ENCODE results near the gene TNRC6A.
"Not testable (repeated sequence)": the region's sequence is repeated elsewhere in the genome, so short reads cannot be mapped to it uniquely, and the experiment has no call there.

The TNRC6A gene

GRCh38 chr16:24759006-24759405, 29.6 kb downstream of the TNRC6A start:
- no peak for DNase-seq (ENCODE audit: low spot score)

- no peak for DNase-seq (ENCODE audit: low spot score)
Measured at GRCh38 chr16:24761526-24761925, 32.1 kb downstream of the TNRC6A start.

DNA sequence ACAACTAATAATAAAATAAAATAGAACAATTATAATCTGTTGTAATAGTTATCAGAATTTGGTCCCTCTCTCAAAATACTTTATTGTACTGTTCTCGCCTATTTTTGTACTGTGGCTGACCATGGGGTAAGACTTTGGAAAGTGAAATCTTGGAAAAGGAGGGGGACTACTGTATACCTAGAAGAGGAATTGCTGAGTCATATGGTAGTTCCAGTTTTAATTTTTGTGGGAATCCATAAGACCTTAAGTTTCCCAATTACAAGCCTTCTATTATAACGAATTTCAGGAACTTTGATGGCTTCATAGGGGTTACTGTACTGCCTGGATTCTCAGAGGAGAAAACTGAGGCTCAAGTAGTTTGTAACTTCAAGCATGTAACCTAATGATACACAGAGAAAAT, 35.5 kb downstream of the TNRC6A start:
- no peak for DNase-seq (ENCODE audit: low spot score)

DNA sequence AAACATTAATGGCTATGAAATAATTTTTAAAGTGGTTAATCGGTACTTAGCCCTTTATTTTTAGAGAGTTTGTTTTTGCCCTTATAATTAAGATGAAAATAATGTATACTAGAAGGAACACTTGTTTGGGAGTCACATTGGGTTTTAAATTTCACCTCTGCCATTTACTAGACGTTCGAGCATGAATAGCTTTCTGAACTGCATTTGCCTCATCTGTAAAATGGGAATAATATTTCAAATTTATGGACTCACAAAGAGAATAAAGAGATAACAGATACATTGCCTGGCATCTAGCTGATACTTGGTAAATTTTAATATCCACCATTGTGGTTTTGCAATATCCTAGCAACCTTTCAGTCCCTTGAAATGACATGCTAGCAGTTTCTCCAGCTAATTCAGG, 36.6 kb downstream of the TNRC6A start:
- no peak for DNase-seq (ENCODE audit: low spot score)

DNA sequence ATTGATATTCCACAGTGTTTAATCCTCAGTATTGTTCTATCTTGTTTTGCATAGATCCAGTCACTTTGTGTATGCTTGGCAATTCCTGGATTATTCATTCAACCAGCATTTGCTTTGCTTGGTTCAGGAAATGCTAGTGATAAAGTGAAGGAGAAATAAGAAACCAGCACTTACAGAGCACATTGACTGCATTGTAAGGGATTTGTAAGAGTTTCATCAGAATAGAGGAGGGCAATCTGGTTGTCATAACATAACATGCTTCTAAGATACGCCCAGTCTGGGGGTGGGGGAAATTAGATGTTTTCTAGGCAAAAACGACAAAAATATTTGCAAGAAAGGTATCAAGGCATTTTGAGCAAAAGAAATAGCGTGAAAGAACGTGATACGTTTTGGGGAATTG, 40.4 kb downstream of the TNRC6A start:
- no peak for DNase-seq (ENCODE audit: low spot score)

DNA sequence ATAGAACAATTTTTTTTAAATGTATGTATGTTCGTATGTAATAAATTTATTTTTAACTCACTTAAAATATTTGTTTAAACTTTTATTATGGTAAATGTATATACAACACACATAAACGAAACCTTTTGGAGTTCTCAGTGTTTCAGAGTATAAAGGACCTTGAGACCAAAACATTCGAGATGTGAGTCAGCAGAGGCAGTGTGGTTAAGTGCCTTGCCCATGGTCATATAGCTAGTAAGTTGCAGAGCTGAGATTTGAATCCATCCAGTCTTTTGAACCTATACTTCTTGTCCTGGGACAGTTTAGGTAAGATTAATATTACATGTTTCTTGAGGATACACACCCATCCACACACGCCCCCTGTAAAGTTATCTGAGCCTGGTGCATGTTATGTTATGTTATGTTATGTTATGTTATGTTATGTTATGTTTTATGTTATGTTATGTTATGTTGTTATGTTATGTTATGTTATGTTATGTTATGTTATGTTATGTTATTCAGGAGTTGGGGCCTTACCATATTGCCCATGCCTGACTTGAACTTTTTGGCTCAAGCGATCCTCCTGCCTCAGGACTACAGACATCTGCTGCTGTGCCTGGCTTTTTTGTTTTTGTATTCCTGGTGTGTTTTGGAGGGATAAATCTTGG, 41.8 kb downstream of the TNRC6A start:
- DNase-seq (ENCODE audit: low spot score): no peak

GRCh38 chr16:24771779-24772157, 42.3 kb downstream of the TNRC6A start:
- DNase-seq (ENCODE audit: low spot score): no peak

GRCh38 chr16:24773771-24774427, 44.4 kb downstream of the TNRC6A start:
- DNase-seq (ENCODE audit: low spot score): no peak

DNA sequence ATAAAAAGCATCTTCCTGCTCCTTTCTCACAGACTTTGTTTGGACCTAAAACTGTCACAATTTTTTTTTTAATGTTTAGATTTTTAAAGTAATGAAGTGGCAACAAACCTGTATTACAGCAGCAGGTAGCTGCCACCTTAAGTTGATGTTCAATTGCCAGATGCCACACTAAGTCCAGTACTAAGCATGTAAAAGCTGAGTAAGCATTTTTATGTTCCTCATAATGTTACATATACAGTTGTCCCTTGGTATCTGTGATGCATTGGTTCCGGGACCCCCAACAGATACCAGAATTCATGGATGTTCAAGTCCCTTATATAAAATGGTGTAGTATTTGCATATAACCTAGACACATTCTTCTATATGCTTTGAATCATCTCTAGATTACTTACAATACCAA, 45.1 kb downstream of the TNRC6A start:
- no peak for DNase-seq (ENCODE audit: low spot score)

DNA sequence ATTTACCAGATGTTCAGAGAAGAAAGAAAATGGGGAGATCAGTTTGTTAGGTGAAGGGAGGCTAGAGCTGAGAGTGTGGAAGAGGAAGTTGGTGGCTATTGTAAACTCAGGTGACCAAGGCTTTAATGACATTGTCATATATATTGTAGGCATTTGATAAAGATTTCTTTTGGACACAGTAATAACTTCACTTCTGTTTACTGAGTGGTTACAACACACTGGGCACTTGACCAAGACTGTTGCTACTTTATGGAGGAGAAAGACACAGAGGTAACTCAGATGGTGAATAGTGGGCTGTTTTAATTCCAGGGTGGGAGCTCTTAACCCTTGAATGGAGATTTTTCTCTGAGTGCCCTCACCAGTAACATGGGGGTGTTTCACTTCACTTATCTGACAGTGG, 46.0 kb downstream of the TNRC6A start:
- no peak for DNase-seq (ENCODE audit: low spot score)

DNA sequence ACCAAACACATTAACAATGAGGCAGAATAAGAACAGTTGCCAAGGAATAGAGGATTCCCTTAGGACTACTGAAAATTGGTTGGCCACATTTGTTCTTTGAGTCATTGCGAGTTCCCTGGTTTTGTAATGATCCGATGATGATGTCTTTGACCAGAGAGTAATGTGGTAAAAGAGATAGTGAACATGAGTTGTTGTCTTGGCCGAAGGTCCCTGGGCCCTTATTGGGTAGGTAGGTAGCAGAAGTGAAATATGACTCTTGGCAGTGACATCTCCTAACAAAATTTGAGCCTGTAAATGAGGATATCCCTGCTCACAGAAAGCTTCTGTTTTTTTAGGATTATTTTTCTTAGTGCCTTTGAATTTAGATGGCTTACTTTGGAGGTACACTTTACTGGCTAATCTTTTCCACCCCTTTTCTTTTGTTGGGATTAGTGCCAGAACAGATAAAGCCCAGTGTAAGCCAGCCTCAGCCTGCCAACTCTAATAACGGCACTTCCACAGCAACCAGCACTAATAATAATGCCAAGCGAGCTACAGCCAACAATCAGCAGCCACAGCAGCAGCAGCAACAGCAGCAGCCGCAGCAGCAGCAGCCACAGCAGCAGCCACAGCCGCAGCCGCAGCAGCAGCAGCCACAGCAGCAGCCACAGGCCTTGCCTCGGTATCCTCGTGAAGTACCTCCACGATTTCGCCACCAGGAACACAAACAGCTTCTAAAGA, 47.2 kb downstream of the TNRC6A start:
- DNase-seq (ENCODE audit: low spot score): no peak

GRCh38 chr16:24778671-24779070, 49.2 kb downstream of the TNRC6A start:
- no peak for DNase-seq (ENCODE audit: low spot score)

GRCh38 chr16:24781256-24781655, 51.8 kb downstream of the TNRC6A start:
- DNase-seq (ENCODE audit: low spot score): no peak

- DNase-seq (ENCODE audit: low spot score): no peak
Measured at GRCh38 chr16:24784121-24784520, 54.7 kb downstream of the TNRC6A start.

GRCh38 chr16:24789881-24790280, 60.4 kb downstream of the TNRC6A start:
- no peak for DNase-seq (ENCODE audit: low spot score)

DNA sequence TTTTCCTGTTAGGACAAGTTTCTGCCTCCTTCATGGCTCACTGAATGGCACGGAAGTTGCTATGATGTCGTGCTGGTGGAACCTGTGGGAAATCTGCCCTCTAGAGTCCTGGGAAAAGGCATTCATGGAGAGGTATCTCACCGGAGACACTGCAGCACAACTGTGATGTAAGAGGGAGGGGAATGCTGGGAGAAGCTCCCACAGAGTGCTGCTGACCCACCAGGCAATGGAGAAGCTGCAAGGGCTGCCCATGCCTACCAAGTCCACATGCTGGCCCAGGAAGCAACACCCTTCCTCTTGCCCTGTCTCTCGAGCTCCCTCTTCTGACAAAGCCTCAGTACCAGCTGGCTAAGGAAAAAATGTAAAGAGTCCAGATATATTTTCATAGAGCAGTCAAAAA, 71.1 kb downstream of the TNRC6A start:
- peak; percentile 33 for DNase-seq (ENCODE audit: low spot score)

DNA sequence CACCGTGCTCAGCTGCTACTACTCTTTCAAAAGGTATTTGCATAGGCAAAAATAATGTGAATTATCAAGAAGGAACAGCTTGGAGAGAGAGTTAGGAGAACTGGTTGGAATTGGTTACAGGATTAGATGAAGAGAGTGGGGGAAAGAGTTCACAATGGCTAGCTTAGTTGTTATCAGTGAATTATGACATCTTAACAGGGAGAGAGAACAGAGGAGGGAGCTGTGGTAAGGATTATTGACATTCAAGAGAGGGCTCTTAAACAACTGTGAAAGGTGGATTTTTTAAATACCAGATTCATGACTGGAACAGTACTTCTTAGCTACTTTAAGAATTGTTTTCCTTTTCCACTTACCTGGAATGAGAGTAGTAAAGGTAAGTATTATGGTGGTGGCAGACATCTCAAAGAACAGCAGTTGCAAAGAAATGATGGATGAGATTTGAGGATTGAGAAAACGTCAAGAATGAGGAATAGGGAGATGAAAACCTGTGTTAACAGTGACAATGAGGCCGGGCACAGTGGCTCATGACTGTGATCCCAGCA, 72.4 kb downstream of the TNRC6A start:
- DNase-seq (ENCODE audit: low spot score): no peak

GRCh38 chr16:24805484-24805883, 76.0 kb downstream of the TNRC6A start:
- no peak for DNase-seq (ENCODE audit: low spot score)

GRCh38 chr16:24807301-24807700, 77.8 kb downstream of the TNRC6A start:
- no peak for DNase-seq (ENCODE audit: low spot score)

DNA sequence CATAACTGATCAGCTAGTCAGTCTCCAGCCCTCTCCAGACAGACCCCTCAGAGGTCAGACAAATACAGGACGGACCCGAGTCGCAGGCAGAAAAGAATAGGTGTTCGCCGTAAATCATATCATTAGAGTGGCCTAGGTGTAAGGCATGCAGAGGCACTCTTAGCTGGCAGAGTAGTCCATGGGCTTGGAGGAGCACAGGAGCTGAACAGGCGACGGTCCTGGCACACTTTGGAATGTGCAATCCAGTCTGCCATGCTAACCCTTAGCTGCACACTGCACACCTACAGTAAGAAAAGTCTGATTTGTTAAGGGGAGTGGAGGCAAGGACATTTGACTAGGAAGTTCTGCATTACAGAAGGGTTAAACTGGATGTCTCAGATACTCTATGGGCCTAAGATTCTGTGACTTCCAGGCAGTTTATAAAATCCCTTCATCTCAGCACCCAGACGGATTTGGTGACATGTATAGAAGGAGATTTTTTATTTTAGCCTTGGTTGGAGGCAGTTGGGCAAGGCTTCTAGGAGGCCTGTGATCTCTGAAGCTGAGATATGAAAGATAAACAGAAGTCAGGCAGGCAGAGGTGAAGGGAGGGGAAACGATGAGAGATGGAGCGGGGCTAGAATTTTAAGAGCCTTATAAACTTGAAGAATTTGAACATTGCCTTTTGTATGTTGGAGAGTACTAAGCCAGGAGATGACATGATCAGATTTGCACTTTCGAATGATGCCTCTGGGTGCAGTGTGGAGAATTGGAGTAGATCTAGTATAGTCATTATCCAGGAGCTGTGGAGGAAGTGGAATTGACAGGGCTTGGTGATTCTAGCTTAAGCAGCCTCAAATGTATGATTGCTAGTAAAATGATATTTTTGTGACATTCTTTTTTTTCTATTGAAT, 81.7 kb downstream of the TNRC6A start:
- DNase-seq (ENCODE audit: low spot score): no peak

- not testable (repeated sequence) for DNase-seq (ENCODE audit: low spot score)
Measured at GRCh38 chr16:24812813-24813212, 83.4 kb downstream of the TNRC6A start.

DNA sequence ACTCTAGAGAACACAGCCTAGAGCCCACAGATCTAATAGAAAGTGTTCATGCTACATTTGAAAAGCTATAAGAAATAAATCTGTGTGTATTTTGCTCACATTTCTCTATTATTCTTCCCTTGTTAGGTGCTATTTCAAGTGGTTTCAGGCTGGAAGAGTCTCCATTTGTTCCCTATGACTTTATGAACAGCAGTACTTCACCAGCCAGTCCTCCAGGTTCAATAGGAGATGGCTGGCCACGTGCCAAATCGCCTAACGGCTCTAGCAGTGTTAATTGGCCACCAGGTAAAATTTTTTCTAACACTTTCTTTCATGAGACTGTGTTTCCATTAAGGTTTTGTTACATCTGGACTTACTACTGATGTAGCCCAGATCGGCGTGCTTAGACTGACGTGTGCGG, 85.6 kb downstream of the TNRC6A start:
- no peak for DNase-seq (ENCODE audit: low spot score)
